Stimulated activated CD4-positive, alpha-beta T cell treated with anti-CD3 and anti-CD28 coated beads, Interleukin-12 subunit alpha, Interleukin-12 subunit beta, amount 100 ng/mL, for 48 hours (primary cell): ENCODE data around the gene LRRC52.

Source experiments
- DNase-seq, 3 donors: peaks; one replicate each; pipeline ENCODE4 v3.0.0-alpha.2; 2020; ENCODE audit warnings: low read depth in 2 of 3, low spot score in 1 of 3

LRRC52 gene

GRCh38 chr1:165537356-165538109 is 6.3 kb upstream of the LRRC52 start:
- DNase-seq, result no peak

- no peak for DNase-seq
Measured at GRCh38 chr1:165539306-165539705, 4.5 kb upstream of the LRRC52 start.

- no peak for DNase-seq
Measured at GRCh38 chr1:165539908-165540307, 3.9 kb upstream of the LRRC52 start.

- no peak for DNase-seq
Measured at GRCh38 chr1:165542015-165542631, 1.7 kb upstream of the LRRC52 start.

- no peak for DNase-seq
Measured at GRCh38 chr1:165542647-165543046, 1.2 kb upstream of the LRRC52 start.

- DNase-seq, result no peak
Measured at GRCh38 chr1:165544996-165545395, 1.2 kb downstream of the LRRC52 start.

GRCh38 chr1:165545974-165546373 is 2.2 kb downstream of the LRRC52 start:
- no peak for DNase-seq

GRCh38 chr1:165549973-165550372 is 6.2 kb downstream of the LRRC52 start:
- DNase-seq, result no peak

- DNase-seq, result no peak
Measured at GRCh38 chr1:165551469-165551868, 7.7 kb downstream of the LRRC52 start.

- no peak for DNase-seq
Measured at GRCh38 chr1:165560883-165561656, 17.3 kb downstream of the LRRC52 start.

- DNase-seq, result no peak
Measured at GRCh38 chr1:165562571-165562970, 18.8 kb downstream of the LRRC52 start.

GRCh38 chr1:165563551-165563950 is 19.8 kb downstream of the LRRC52 start:
- DNase-seq, result no peak

- DNase-seq, result no peak
Measured at GRCh38 chr1:165564561-165564960, 20.8 kb downstream of the LRRC52 start.

- no peak for DNase-seq
Measured at GRCh38 chr1:165565751-165566490, 22.1 kb downstream of the LRRC52 start.

GRCh38 chr1:165570078-165570477 is 26.3 kb downstream of the LRRC52 start:
- DNase-seq, result no peak

GRCh38 chr1:165573787-165574186 is 30.0 kb downstream of the LRRC52 start:
- no peak for DNase-seq

GRCh38 chr1:165574295-165574694 is 30.5 kb downstream of the LRRC52 start:
- no peak for DNase-seq

GRCh38 chr1:165575468-165576099 is 31.8 kb downstream of the LRRC52 start:
- no peak for DNase-seq

- no peak for DNase-seq
Measured at GRCh38 chr1:165576536-165576935, 32.7 kb downstream of the LRRC52 start.

GRCh38 chr1:165577707-165578106 is 33.9 kb downstream of the LRRC52 start:
- no peak for DNase-seq
